Measurements from ENCODE around the gene LOXL3.

Gene LOXL3

DNA sequence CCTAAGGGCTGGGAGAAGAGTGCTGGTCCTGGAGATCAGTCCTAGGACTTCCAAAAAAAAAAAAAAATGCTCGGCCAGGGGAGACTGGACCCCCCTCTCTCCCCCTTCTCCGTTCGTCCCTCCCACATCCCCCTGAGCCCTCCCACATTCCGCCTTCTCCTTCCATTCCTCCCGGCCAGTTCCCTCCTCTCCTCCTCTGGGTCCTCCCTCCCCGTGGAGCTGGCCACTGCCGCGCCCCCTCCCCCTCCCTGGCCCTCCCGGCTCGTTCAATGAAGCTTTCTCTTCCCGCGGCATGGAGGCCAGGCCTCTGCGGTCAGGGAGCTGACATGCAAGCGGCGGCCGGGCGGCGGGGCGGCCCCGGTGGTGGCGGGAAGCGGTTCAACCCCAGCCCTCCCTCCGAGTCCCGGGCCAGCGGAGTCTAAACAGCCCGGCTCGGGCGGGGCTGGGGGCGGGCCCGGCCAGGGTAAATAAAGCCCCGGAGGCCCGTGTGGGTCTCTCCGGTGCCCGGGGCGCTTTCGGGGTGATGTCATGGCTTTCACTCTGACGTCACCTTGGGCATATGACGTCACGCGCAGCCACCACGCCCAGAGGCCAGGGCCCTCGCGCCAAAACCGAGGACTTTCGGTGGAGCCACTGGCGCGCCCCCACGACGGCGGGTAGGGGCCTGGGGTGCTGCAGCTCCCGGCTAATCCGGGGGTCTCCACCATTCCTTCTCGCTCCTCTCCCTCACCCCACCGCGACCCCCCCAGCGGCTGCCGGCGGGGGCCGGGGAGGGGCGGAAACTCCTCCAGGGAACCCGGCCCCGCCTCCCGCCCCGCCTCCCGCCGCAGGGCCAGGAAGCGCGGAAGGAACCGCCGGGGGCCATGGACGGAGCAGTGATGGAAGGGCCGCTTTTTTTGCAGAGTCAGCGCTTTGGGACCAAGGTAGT, at the start of gene LOXL3, which contains the start of gene DOK1:
Gene LOXL3 (minus strand): TSS at position 51 of the 928 bp plus-strand sequence. CDS start 1,308 bp downstream, outside the sequence.
Gene DOK1 (plus strand): TSS at position 829 of the 928 bp plus-strand sequence. CDS start 35 bp downstream, at position 864.
- DNase-seq (ENCODE audit: low read depth in 2 of 2), result peak; percentile 67 to 88

DNA sequence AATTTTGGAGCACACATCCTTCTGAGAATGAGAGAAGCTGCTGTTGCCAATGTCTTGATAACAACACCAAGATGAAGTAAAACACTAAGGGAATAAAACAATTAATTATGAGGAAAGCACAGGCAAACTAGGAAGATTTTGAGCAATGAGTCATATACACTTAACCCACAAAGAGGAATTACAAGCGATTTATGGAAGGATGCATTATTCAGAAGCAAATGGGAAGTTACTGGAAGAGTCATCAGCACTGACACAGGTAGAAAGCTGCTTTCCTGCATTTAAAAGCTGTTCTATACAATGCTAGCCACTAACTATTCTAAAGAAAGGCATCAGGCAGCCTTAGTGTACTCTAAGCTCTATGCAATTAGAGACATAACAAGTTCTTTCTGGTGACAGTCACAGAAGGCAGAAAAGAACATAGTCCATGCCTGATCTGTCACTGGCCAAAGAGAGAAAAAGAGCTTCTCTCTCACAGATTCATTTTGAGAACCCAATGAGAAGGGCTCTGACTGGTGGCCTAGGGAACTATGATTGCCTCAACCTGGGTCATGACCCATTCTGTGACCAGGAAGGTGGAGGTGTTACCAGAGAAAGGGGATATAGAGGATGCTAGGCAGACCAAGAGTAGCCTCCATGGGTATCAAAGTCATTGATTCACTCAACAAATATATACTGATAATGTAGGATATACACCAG, 49.0 kb upstream of the LOXL3 start:
- no peak for DNase-seq (ENCODE audit: low read depth in 2 of 2)

- DNase-seq (ENCODE audit: low read depth in 2 of 2), result no peak
Measured at GRCh38 chr2:74599676-74600075, 45.9 kb upstream of the LOXL3 start.

DNA sequence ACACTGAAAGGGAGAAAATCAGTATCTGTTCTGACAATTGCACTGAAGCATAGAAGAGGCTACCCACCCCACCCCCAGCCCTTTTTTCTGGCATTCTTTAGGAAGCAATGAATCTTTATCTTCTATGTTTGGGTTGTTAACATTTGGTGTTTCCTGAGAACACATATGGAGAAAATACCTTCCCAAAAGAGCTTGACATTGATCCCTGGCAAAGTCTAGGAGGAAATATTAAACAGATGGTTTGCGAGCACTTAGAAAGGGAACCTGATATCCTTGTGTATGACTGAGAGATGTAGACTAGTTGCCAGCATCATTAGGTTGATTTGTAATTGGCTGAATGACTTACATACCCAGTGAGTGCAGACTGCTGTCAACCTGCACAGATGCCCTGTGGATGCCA, 43.7 kb upstream of the LOXL3 start:
- no peak for DNase-seq (ENCODE audit: low read depth in 2 of 2)

DNA sequence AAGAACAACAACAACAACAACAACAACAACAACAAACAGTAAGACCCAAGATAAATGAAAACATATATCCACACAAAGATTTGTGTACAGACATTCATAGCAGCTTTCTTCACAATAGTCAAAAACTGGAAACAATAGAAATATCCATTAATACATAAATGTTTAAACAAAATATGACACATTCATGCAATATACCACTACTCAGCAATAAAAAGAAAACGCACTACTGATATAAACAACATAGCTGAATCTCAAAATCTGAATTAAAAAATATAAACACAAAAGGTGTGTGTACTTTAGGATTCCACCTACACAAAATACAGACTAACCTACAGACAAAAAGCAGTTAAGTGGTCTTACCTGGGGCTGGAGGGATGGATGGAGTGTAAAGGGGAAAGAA, 42.8 kb upstream of the LOXL3 start:
- DNase-seq (ENCODE audit: low read depth in 2 of 2), result no peak

DNA sequence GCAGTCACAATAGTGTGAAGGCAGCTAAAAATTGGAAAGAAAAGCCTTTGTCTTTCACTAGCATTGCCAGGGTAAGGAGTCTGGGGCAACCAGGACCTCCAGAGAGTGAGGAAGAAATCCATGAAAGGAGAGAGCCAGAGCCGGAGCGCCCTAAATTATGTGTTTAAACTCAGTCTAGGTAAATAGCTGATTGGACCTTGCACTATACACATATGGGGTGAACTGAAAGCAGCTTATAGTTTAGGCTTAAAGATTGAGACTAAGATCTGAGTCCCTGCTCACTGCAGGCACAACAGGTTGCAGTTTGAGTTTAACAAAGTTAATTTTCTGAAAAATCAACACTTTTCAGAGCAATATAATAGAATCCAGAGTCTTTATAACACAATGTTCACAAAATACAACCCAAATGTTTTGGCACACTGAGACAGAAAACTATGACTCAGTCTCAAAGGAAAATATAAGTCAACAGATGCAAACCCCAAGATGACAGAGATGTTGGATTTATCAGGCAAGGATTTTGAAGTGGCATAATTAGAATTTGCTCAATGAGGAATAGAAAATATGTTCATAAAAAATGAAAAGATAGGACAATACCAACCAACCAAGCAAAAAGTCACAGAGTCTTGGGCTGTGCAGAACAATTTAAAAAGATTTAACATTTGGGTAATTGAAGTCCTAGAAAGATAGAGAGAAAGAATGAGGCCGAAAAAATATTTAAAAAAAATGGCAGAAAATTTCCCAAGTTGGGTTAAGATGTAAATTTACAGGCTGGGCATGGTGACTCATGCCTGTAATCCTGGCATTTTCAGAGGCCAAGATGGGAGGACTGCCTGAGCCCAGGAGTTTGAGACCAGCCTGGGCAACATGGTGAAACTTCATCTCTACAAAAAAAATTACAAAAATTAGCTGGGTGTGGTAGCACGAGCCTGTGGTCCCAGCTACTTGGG, 40.4 kb upstream of the LOXL3 start:
- no peak for DNase-seq (ENCODE audit: low read depth in 2 of 2)

GRCh38 chr2:74588664-74589063, 34.9 kb upstream of the LOXL3 start:
- DNase-seq (ENCODE audit: low read depth in 2 of 2), result no peak

DNA sequence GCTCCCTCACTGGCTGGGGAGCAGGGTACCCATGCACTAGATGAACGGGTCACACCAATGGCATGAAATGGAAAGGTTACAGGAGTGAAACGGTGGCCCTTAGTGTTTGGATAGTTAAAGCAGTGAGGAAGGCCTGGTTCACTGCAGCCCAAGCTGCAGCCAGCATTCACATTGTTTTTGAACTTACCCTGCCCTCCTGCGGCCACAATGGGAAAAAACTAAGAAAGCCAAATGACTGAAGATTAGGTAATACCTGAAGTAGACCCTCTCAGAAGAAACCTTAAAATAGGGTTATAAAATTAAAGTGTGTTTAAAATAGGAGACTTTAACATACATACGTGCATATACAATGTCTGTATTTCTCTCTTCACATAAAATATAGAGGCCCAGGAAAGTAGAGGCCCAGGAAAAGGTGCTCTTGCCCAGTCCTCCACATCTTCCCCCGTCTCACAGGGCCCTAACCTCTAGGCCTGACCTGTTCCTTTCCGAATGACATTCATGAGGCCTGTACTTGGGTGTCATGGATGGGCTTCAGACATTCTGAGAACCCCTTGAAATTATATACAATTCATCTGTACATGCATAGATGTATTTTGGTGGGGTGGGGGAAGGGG, 34.0 kb upstream of the LOXL3 start:
- peak; percentile 14 to 42 for DNase-seq (ENCODE audit: low read depth in 2 of 2)

DNA sequence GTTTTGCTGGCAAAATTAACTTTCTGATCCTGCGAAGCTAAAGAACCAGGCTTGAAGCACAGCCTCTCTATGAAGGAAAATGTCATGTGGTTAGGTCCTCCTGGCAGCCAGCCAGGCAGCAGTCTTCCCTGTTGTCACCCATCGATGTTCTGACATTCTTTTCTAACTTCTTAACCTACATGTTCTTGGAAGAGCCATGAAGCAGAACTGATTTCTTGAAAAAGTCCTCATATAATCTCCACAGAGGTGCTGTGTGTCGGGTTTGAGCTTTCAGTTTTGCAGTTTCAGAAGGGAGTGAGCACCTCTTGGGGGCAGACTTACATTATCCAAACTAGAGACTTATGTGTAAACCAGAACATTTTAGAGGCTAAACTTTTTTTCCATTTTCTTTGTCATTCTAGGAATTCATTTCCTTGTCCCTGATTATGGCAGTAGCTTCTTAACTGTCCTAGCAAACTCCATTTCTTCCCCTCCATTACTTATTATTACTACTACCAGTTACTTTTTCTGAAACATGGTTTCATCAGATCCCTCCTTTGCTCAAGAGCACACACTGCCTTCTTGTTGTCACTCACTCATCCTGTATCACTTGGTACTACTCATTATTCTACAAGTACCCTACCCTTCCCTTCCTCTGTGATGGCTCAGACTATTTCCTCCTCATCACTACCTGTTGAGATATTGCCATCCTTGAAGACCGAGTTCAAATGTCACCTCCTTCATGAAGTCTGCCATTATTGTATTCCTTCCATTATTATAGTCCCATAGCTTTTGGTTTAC, 31.9 kb upstream of the LOXL3 start:
- DNase-seq (ENCODE audit: low read depth in 2 of 2), result no peak

DNA sequence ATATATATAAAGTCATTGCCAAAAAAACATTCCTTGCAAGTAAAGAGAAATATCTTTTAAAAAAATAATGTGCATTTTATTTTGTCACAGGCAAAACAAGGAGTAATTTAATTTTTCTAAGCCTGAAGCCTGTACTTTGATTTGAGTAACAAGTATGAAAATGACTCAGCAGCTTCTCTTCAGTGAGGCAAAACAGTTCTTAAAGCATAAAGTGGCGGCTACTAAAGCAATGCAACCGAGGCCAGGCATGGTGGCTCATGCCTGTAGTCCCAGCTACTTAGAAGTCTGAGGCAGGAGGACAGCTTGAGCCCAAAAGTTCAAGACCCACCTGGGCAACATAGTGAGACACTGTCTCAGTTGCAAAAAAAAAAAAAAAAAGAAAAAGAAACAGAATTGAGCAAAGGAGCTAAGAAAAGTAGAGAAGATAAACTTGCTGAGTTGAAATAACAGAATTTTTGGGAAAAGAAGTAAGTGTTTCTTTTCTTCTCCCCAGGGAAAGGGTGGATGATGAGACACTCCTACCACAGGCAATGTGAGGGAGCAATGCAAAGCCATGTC, 30.4 kb upstream of the LOXL3 start:
- DNase-seq (ENCODE audit: low read depth in 2 of 2), result no peak

- no peak for DNase-seq (ENCODE audit: low read depth in 2 of 2)
Measured at GRCh38 chr2:74583504-74583903, 29.8 kb upstream of the LOXL3 start.

DNA sequence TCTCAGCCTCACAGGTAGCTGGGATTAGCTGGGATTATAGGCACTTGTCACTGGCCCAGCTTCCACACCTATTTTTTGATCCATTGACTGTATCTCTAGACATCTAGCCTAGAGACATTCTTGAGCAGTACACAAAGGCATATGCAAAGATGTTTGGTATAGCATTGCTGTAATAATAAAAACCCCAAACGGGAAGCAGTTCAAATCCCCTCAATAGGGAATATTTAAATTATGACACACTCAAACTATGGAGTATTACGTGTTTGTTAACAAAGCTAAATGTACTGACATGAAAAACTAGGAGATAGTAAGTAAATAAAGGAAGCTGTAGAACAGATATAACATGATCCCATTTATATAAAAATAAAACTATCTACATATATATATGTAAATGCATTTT, 28.4 kb upstream of the LOXL3 start:
- no peak for DNase-seq (ENCODE audit: low read depth in 2 of 2)

DNA sequence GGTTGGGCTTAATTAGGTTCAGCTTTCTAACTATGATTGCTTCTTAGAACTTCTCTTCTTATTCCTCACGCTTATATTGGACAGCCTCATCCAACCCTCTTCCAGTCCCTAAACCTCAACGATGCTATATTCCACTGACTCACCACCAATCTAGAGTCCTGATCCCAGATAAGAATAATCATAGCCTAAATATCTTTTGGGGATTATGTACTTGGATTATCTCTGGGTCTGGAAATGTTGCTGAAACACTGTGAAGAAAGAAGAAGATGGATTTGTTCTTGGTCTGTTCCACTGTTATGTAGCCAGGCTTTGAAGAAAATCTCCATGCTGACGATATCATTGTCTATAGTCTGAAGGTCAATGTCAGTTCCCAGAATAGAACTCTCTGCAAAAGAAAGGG, 27.7 kb upstream of the LOXL3 start:
- DNase-seq (ENCODE audit: low read depth in 2 of 2), result no peak

DNA sequence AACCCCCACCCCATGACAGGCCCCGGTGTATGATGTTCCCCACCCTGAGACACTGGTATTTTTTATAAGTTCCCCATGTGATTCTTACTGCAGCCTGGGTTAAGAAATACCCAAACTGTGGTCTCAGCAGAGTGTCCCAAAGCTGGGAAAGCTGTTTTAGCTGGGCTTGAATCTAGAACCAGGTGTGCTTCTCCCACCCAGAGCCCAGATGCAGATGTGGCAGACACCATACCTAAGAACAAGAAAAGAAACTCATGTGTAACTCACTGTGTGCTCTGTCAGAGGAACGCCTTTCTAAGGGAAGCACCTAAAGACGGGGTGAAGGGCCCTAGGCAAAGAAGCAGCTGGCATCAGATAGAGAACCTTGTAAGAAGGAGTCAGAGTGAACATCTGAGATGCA, 24.7 kb upstream of the LOXL3 start:
- DNase-seq (ENCODE audit: low read depth in 2 of 2), result no peak

DNA sequence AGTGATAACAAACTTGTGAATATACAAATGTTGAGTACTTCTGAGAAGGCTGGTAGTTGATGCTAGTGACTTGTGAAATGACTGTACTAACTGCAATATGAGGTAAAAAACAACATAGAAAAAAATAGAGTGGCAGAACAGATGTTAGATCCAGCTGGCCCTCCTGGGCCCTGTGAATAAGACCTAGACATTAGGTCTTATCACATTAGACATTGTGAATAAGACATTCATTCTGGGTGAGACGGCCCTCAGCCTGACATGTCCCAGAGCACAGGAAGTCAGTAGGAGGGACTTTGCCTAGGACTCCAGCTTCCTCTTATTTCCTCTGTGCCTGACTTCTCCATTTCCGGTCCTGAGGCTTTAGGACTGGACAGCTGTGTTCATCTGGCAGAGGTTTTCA, 23.7 kb upstream of the LOXL3 start:
- DNase-seq (ENCODE audit: low read depth in 2 of 2), result no peak

DNA sequence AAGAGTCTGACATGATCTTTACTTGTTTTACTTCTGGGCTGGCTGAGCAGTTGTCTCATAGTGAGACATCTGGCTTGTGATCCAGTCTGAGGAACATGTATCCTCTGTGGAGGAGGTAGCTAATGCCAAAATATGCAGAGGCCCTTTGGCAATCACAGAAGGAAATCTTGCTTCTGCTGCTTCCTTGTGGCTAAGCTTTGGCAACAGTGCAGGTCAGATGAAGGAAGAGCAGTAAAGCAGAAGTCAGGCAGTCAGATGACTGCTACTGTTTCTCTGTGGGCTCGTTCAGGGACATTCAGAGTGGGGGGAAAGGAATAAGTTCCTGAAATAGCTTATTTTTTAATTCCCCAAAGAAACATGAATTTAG, 23.1 kb upstream of the LOXL3 start:
- no peak for DNase-seq (ENCODE audit: low read depth in 2 of 2)

GRCh38 chr2:74576211-74576862, 22.6 kb upstream of the LOXL3 start:
- DNase-seq (ENCODE audit: low read depth in 2 of 2), result no peak

GRCh38 chr2:74575320-74575719, 21.6 kb upstream of the LOXL3 start:
- no peak for DNase-seq (ENCODE audit: low read depth in 2 of 2)

- no peak for DNase-seq (ENCODE audit: low read depth in 2 of 2)
Measured at GRCh38 chr2:74573747-74574562, 20.2 kb upstream of the LOXL3 start.
